Glutamatergic neuron (in vitro differentiated cells): ENCODE measurements around the gene DEPDC5. TPM values are rescaled to one million over a fixed set of nuclear protein-coding genes. Genes with fewer than 3 reads are reported as not detected.
A peak's percentile ranks its signal among the peaks of the same experiment; 100 is the strongest.

Experiments
- DNase-seq: peaks from one replicate; pipeline ENCODE4 v3.0.0; 2022
- H3K27ac Mint-ChIP-seq: one replicate; pipeline ENCODE4 v1.8.0; 2020; ENCODE audit warnings: mild to moderate bottlenecking, mixed read lengths, inconsistent platforms; ENCODE audit not compliant: unreplicated experiment
- H3K27me3 Mint-ChIP-seq: one replicate; pipeline ENCODE4 v1.8.0; 2020; ENCODE audit warnings: mild to moderate bottlenecking, moderate library complexity, mixed read lengths, inconsistent platforms; ENCODE audit not compliant: unreplicated experiment
- H3K36me3 Mint-ChIP-seq: one replicate; pipeline ENCODE4 v1.8.0; 2020; ENCODE audit warnings: mild to moderate bottlenecking, mixed read lengths, inconsistent platforms; ENCODE audit not compliant: unreplicated experiment
- H3K4me1 Mint-ChIP-seq: one replicate; pipeline ENCODE4 v1.8.0; 2020; ENCODE audit warnings: mild to moderate bottlenecking, low read depth, mixed read lengths, inconsistent platforms; ENCODE audit not compliant: unreplicated experiment
- H3K4me3 Mint-ChIP-seq: one replicate; pipeline ENCODE4 v1.8.0; 2020; ENCODE audit warnings: mild to moderate bottlenecking, mixed read lengths, inconsistent platforms; ENCODE audit not compliant: unreplicated experiment
- H3K9me3 Mint-ChIP-seq: one replicate; pipeline ENCODE4 v1.8.0; 2020; ENCODE audit warnings: mild to moderate bottlenecking, moderate library complexity, mixed read lengths, inconsistent platforms; ENCODE audit not compliant: unreplicated experiment
- total RNA-seq: library from RNA; stranded (reverse); fragmentation: NEBNext Ultra II Directional; extraction: Animal tissue kit (Norgen Biotek cat#: 25700); gene quantifications from one replicate; pipeline ENCODE4 v1.2.1, GENCODE V29; 2021; ENCODE audit not compliant: unreplicated experiment
- TF ChIP-seq, protein P1 (sequence below): fragments of 200-600 bp; sonication (generic); IDR thresholded peaks from one replicate; pipeline ENCODE4 v1.5.0; 2021; ENCODE audit not compliant: partially characterized antibody, unreplicated experiment

The DEPDC5 gene
- total RNA-seq, 1 donor from 2014 or later: 32.0 TPM

DNA sequence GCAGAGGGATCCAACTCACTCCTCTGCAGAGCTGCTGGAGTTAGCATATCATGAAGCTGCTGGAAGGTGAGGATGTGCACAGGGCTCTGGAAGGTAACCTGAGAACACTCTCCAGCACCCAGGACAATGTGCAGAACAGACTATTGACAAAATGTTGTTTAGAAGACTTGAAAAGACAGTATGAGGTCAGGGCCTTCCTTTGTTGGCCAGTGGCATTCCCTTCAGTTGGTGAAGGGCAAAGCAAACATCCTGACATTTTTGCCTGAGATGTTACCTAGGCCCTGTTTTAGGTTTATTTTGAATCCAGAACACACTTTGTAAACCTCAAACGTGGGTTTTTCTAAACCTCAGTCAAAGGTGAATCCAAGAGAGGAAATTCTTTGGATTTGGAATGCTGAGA, 67.8 kb downstream of the DEPDC5 start:
- H3K4me1 Mint-ChIP-seq: no peaks in the 10 kb centered on the region
- no peak overlapping the region for H3K4me3 Mint-ChIP-seq
- no peak for DNase-seq
- H3K9me3 Mint-ChIP-seq: peaks cover 1% of the 10 kb centered on the region
- H3K36me3 Mint-ChIP-seq: no peaks in the 10 kb centered on the region
- H3K27ac Mint-ChIP-seq: no peak overlapping the region
- TF ChIP-seq, protein P1, sequence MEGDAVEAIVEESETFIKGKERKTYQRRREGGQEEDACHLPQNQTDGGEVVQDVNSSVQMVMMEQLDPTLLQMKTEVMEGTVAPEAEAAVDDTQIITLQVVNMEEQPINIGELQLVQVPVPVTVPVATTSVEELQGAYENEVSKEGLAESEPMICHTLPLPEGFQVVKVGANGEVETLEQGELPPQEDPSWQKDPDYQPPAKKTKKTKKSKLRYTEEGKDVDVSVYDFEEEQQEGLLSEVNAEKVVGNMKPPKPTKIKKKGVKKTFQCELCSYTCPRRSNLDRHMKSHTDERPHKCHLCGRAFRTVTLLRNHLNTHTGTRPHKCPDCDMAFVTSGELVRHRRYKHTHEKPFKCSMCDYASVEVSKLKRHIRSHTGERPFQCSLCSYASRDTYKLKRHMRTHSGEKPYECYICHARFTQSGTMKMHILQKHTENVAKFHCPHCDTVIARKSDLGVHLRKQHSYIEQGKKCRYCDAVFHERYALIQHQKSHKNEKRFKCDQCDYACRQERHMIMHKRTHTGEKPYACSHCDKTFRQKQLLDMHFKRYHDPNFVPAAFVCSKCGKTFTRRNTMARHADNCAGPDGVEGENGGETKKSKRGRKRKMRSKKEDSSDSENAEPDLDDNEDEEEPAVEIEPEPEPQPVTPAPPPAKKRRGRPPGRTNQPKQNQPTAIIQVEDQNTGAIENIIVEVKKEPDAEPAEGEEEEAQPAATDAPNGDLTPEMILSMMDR: no peak
- no peaks in the 10 kb centered on the region for H3K27me3 Mint-ChIP-seq

DNA sequence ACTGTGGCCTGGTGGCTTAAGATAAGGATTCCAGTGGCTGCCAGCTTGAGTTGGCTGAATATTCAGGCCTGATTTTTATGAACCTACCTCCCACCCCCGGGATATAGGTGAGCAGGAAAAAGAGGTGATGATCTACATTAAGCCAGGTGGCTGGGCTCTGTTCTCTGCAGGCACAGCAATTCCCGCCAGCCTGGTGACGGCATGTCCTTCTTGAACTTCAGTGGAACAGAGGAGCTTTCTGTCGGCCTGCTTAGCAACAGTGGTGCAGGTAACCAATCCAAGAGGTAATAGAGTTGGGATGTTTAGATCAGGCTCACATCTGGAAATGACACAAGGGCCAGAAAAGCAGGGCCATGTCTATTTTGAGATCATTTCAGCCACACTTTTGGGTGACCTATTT, 68.7 kb downstream of the DEPDC5 start:
- no peaks in the 10 kb centered on the region for H3K27me3 Mint-ChIP-seq
- DNase-seq: no peak
- no peak overlapping the region for H3K27ac Mint-ChIP-seq
- H3K36me3 Mint-ChIP-seq: no peaks in the 10 kb centered on the region
- TF ChIP-seq, protein P1: no peak
- no peaks in the 10 kb centered on the region for H3K4me1 Mint-ChIP-seq
- no peak overlapping the region for H3K4me3 Mint-ChIP-seq
- H3K9me3 Mint-ChIP-seq: peaks cover 1% of the 10 kb centered on the region

DNA sequence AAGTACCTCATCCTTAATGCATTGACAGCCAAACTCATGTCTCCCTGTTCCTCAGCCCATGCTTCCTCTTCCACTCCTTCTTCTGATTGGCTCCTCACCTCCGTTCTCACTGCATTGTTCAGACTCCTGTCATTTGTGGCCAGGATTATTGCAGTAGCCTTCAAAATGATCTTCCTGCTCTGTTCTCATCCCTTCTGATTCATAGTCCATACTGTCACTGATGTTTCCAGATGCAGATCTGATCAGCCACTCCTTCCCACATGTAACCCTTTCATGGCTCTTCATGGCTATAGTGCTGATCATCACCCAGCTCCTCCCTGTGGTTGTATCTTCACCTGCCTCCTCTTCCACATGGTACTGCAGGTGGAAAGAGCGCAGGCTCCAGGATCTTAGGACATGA, 71.7 kb downstream of the DEPDC5 start:
- Mint-ChIP-seq H3K27me3 (no peaks in the 10 kb centered on the region), H3K4me3 (no peak overlapping the region), H3K4me1 (no peaks in the 10 kb centered on the region), H3K27ac (no peak overlapping the region), H3K9me3 (peaks cover under 1% of the 10 kb centered on the region), H3K36me3 (no peaks in the 10 kb centered on the region)
- no peak for DNase-seq
- TF ChIP-seq, protein P1: no peak

GRCh38 chr22:31826443-31826842, 72.6 kb downstream of the DEPDC5 start:
- no peaks in the 10 kb centered on the region for H3K27me3 Mint-ChIP-seq
- DNase-seq: no peak
- peak overlapping the region; percentile 25 for H3K27ac Mint-ChIP-seq
- H3K36me3 Mint-ChIP-seq: no peaks in the 10 kb centered on the region
- H3K4me3 Mint-ChIP-seq: no peak overlapping the region
- TF ChIP-seq, protein P1: no peak
- no peaks in the 10 kb centered on the region for H3K4me1 Mint-ChIP-seq
- H3K9me3 Mint-ChIP-seq: no peaks in the 10 kb centered on the region

- H3K27me3 Mint-ChIP-seq: no peaks in the 10 kb centered on the region
- TF ChIP-seq, protein P1: no peak
- no peak overlapping the region for H3K27ac Mint-ChIP-seq
Measured at GRCh38 chr22:31828739-31829138, 74.9 kb downstream of the DEPDC5 start.

More at GRCh38 chr22:31828739-31829138, 74.9 kb downstream of the DEPDC5 start:
- Mint-ChIP-seq H3K36me3 (no peaks in the 10 kb centered on the region), H3K4me3 (no peak overlapping the region), H3K4me1 (no peaks in the 10 kb centered on the region), H3K9me3 (no peaks in the 10 kb centered on the region)
- DNase-seq: no peak
